ENCODE measurements around the gene OCA2.

DNA sequence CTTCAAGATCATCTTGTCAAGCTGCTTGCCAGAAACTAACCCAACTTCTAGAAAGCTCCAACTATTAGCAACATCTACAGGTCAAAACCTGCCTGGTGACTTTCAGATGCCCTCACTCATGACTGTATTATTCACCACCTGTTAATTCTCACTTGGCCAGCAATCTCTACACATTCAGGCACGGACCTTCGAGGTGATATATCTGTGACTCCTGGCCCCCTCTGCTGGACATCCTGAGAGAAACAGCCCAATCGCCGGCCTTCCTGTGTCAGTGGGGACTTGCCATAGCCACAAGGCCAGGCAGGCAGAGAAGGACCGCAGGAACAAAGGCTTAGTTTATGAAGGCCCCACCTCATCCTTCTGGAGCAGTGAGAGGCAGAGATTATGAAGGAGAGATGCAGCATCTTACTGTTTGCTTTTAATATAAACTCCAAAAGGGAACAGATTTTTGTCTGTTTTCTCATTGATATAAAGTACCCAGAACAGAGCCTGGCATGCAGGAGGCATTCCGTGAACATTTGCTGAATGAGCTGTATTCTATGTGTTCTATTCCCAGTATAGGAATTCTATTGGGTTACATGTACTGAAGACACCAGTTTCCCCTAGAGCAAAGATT, 24.4 kb upstream of the OCA2 start:
- no peak for TF ChIP-seq POLR2A (IDR thresholded peaks at IDR 0.05)
- TF ChIP-seq, protein P1, sequence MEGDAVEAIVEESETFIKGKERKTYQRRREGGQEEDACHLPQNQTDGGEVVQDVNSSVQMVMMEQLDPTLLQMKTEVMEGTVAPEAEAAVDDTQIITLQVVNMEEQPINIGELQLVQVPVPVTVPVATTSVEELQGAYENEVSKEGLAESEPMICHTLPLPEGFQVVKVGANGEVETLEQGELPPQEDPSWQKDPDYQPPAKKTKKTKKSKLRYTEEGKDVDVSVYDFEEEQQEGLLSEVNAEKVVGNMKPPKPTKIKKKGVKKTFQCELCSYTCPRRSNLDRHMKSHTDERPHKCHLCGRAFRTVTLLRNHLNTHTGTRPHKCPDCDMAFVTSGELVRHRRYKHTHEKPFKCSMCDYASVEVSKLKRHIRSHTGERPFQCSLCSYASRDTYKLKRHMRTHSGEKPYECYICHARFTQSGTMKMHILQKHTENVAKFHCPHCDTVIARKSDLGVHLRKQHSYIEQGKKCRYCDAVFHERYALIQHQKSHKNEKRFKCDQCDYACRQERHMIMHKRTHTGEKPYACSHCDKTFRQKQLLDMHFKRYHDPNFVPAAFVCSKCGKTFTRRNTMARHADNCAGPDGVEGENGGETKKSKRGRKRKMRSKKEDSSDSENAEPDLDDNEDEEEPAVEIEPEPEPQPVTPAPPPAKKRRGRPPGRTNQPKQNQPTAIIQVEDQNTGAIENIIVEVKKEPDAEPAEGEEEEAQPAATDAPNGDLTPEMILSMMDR (IDR thresholded peaks at IDR 0.05): peak; percentile 38 to 45 (median 44)
- TF ChIP-seq POLR2AphosphoS5 (IDR thresholded peaks at IDR 0.05; ENCODE audit: insufficient read depth in 1 of 2, low read depth in 1 of 2): peak in 1 of 2 donors; percentile 84

Measured in vagina (tissue), 2 donors.